Measurements from ENCODE around the gene SST.

GRCh38 chr3:187639927-187640568 is 30.1 kb downstream of the SST start:
- TF ChIP-seq TCF4 (CRISPR knock-in tag; IDR thresholded peaks at IDR 0.05; ENCODE audit: borderline replicate concordance) (no peak), SNAI2 (CRISPR knock-in tag; IDR thresholded peaks at IDR 0.05) (no peak)
